HFF-Myc (cell line): ENCODE results near the gene HMG20A.

Experiments used
- DNase-seq: peaks from one replicate; pipeline ENCODE4 v3.0.0-alpha.2; 2011; ENCODE audit warnings: low read depth; ENCODE audit errors: extremely low read depth
- H3K4me3 ChIP-seq: replicated peaks from 2 replicates; pipeline ENCODE4 v1.5.1; 2011; ENCODE audit warnings: low read depth, mild to moderate bottlenecking, control low read depth, low read length
- CTCF ChIP-seq: IDR thresholded peaks from 2 replicates; pipeline ENCODE4 v1.5.1; 2012; ENCODE audit warnings: mild to moderate bottlenecking, low read depth, low read length, control low read depth; ENCODE audit errors: missing control alignments

HMG20A gene

GRCh38 chr15:77384086-77384485 lies 36.6 kb upstream of the HMG20A start:
- H3K4me3 ChIP-seq: no peak overlapping the region
- no peak for TF ChIP-seq CTCF
- DNase-seq: no peak

GRCh38 chr15:77384589-77385359 lies 35.9 kb upstream of the HMG20A start:
- no peak overlapping the region for H3K4me3 ChIP-seq
- no peak for DNase-seq
- no peak for TF ChIP-seq CTCF

- no peak for DNase-seq
- no peak for TF ChIP-seq CTCF
Observed at GRCh38 chr15:77386626-77387025, 34.1 kb upstream of the HMG20A start.

GRCh38 chr15:77387365-77388105 lies 33.2 kb upstream of the HMG20A start:
- TF ChIP-seq CTCF: no peak
- DNase-seq: no peak
- no peak overlapping the region for H3K4me3 ChIP-seq

More at GRCh38 chr15:77386626-77387025, 34.1 kb upstream of the HMG20A start:
- no peak overlapping the region for H3K4me3 ChIP-seq

- no peak for TF ChIP-seq CTCF
- H3K4me3 ChIP-seq: no peak overlapping the region
- DNase-seq: no peak
Observed at GRCh38 chr15:77391372-77391951, 29.2 kb upstream of the HMG20A start.

GRCh38 chr15:77392762-77393470 lies 27.8 kb upstream of the HMG20A start:
- TF ChIP-seq CTCF: no peak
- DNase-seq: no peak
- no peak overlapping the region for H3K4me3 ChIP-seq
